ENCODE results near the gene EGLN1.

EGLN1 gene

DNA sequence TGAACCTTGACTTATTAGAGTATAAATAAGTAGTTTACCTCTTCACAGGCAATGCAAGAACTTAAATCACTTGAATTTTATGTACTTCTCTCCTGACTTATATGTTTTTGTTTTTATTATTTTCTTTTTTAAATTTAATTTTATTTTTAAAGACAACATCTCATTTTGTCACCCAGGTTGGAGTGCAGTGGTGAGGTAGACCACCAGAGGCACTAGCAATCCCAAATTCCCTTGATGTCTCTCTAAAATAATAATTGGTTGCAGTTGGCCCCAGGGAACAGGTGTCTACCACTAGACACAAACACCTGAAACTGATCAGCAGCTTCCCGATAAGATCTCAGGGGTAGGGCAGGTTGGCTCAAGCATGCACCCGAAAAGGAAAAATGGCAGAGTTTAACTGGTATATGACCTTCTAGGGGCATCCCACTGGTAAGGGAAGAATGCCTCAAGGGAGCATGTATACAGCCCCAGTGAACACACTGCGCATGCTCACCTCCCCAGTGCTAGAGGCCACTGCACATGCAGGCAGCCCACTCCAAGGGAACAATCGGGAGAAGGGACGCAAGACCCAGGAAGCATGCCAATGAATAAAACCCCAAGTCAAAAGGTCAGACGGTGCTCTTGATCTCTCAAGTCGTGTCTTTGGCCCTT lies 99.1 kb downstream of the EGLN1 start:
- peak; percentile 23 for DNase-seq

DNA sequence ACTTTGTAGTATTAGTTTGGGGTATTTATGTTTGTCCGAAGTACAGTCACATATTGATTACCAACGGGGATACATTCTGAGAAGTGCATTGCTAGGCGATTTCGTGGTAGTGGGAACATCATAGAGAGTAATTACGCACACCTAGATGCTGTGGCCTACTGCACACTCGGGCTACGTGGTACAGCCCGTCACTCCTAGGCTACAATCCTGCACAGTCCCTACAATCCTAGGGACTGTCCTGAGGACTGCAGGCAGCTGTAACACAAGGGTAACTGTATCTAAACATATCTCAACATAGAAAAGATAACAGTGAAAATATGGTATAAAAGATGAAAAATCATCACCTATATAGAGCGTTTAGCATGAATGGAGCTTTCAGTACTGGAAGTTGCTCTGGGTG lies 103.0 kb downstream of the EGLN1 start:
- DNase-seq = no peak

DNA sequence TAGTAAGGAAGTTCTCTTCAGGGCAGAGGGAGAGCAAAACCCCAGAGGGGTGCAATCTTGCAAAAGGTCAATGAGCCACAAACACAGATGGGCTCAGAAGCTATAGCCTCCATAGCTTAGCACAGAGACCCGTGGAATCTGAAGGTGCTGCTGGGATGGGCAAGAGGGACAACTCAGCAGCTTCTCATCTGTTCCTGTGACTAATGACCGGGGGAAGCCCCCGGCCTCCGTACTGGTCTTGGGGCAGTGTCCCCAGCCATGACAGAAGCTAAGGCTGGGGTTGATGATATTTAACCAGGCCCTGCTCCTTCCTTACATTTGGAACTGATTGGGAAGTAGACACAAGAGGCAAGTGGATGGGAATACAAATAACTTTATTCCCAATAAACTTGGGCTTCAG lies 103.5 kb downstream of the EGLN1 start:
- DNase-seq = peak; percentile 35

DNA sequence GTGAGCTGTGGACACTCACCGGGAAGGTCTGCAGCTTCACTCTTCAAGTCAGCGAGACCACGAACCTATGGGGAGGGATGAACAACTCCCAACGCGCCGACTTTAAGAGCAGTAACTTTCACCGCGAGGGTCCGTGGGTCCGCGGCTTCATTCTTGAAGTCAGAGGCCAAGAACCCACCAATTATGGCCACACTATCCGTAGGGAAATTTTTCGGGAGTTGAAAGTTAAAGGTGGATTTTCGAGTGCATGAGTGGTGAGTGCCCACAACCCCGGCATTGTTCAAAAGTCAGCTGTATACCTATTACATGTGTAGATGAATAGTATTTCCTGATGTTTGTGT lies 104.1 kb downstream of the EGLN1 start:
- DNase-seq = no peak

DNA sequence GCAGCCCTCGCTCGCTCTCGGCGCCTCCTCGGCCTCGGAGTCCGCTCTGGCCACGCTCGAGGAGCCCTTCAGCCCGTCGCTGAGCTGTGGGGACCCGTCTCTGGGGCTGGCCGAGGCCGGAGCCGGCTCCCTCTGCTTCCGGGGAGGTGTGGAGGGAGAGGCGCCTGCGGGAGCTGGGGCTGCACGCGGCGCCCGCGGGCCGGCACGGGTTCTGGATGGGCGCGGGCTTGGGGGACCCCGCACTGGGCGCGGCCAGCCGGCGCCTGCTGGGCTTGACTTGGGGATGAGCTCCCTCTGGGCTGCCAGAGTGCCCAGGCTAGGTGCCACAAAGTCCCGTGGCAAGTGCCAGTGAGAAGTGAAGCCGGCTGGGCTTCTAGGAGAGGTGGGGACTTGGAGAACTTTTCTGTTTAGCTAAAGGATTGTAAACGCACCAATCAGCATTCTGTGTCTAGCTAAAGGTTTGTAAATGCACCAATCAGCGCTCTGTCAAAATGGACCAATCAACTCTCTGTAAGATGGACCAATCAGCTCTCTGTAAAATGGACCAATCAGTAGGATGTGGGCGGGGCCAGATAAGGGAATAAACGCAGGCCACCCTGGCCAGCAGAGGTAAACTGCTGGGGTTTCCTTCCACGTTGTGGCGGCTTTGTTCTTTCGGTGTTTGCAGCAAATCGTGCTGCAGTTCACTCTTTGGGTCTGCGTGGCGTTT lies 104.6 kb downstream of the EGLN1 start:
- peak; percentile 40 for DNase-seq

DNA sequence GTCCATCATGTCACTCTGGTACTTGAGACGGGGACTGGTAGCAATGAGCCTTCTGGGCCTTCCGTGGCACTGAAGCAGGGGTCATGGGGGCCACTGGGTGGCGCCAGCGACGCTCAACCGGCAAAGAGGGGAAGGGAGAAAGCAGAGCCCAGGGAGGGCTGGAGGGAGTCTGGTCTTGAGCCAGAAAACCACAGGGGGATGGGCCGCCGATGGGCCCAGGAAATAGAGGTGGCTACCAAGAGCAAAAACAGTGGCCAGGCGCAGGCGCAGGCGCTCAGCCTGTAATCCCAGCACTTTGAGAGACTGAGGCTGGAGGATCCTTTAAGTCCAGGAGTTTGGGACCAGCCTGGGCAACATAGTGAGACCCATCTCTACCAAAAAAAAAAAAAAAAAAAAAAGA lies 106.2 kb downstream of the EGLN1 start:
- DNase-seq = peak; percentile 73

Measured in activated CD8-positive, alpha-beta memory T cell treated with anti-CD3 and anti-CD28 coated beads, Interleukin-2, amount 50 U/mL, for 48 hours (primary cell).